Sigmoid colon (tissue), 7 donors: ENCODE results near the gene TIGIT. TPM values are rescaled to one million over a fixed set of nuclear protein-coding genes. Genes with fewer than 3 reads are reported as not detected.
A peak's percentile ranks its signal among the peaks of the same experiment; 100 is the strongest.

ENCODE experiments used
- DNase-seq: peaks from one replicate; pipeline ENCODE4 v3.0.0-alpha.2; 2019
- H3K27ac ChIP-seq, 4 donors: fragments of 200-600 bp; sonication (generic); one replicate each; pipeline ENCODE4 v1.5.1; 2016 to 2019; ENCODE audit warnings: mild to moderate bottlenecking in 1 of 4
- H3K27me3 ChIP-seq, 3 donors: fragments of 200-600 bp; sonication (generic); one replicate each; pipeline ENCODE4 v1.5.1; 2019; ENCODE audit warnings: mild to moderate bottlenecking in 1 of 3
- H3K36me3 ChIP-seq, 4 donors: fragments of 200-600 bp; sonication (generic); one replicate each; pipeline ENCODE4 v1.5.1; 2016 to 2019
- H3K4me1 ChIP-seq, 4 donors: fragments of 200-600 bp; sonication (generic); one replicate each; pipeline ENCODE4 v1.5.1; 2017 to 2019
- H3K4me3 ChIP-seq, 4 donors: fragments of 200-600 bp; sonication (generic); one replicate each; pipeline ENCODE4 v1.5.1; 2017 to 2019; ENCODE audit warnings: mild to moderate bottlenecking in 2 of 4, moderate library complexity in 1 of 4
- H3K9me3 ChIP-seq, 4 donors: fragments of 200-600 bp in 3 of 4; sonication (generic) in 3 of 4; one replicate each; pipeline versions ENCODE4 v1.5.1 to v1.6.1; 2013 to 2019
- CTCF ChIP-seq, 4 experiments: fragments of 450-650 bp in 3 of 4; fragments of 200-600 bp in 1 of 4; IDR thresholded peaks; one replicate each; pipeline ENCODE4 v1.5.1; 2016 to 2019; ENCODE audit warnings: antibody characterized with exemption in 4 of 4, mild to moderate bottlenecking in 3 of 4, moderate library complexity in 2 of 4
- EP300 ChIP-seq, 4 donors: sonication (generic); formaldehyde crosslinking; IDR thresholded peaks; one replicate each; pipeline ENCODE4 v1.6.1; 2017; ENCODE audit warnings: antibody characterized with exemption in 4 of 4
- POLR2A ChIP-seq, 2 donors: fragments of 450-650 bp; IDR thresholded peaks; one replicate each; pipeline ENCODE4 v1.6.1; 2016; ENCODE audit warnings: antibody characterized with exemption in 2 of 2, mild to moderate bottlenecking in 2 of 2, moderate library complexity in 2 of 2
- POLR2AphosphoS5 ChIP-seq, 4 donors: sonication (generic); formaldehyde crosslinking; IDR thresholded peaks; one replicate each; pipeline ENCODE4 v1.6.1; 2017; ENCODE audit warnings: antibody characterized with exemption in 4 of 4
- WGBS, 2 donors: extraction: QIAGEN DNeasy Blood & Tissue Kit; methylation state at CpG; one replicate each; pipeline ENCODE4 v1.1.7; 2013; 5-methylcytosine and 5-hydroxymethylcytosine counted together
- intact Hi-C: fragments of 100-400 bp; cut with DNase I; formaldehyde crosslinking; loops from one replicate; pipeline ENCODE4 v1.15.1; 2023
- polyA plus RNA-seq, 3 donors: library from polyadenylated mRNA; stranded (reverse); fragments of 200-250 nt; gene quantifications; one replicate each; pipeline ENCODE4 v1.2.3, GENCODE V29; 2013
- total RNA-seq, 4 donors: library from RNA; depleted of rRNA; stranded (reverse); fragments of >200 nt; gene quantifications; one replicate each; pipeline ENCODE4 v1.1.0, GENCODE V29; 2016
- donor health status: healthy with polysubstance abuse.
- donor health status: Bipolar disorder and iron deficiency.
- donor health status: healthy.

TIGIT gene
- total and polyA plus RNA-seq, 7 donors = 0.33 to 7.9 TPM; not detected in 5

- no peaks in the 10 kb centered on the region for H3K4me1 ChIP-seq
- no peak overlapping the region for H3K4me3 ChIP-seq
- TF ChIP-seq EP300 (IDR thresholded peaks at IDR 0.05) (no peak), POLR2A (IDR thresholded peaks at IDR 0.05) (no peak), POLR2AphosphoS5 (IDR thresholded peaks at IDR 0.05) (no peak), CTCF (IDR thresholded peaks at IDR 0.05) (no peak)
- H3K9me3 ChIP-seq = no peaks in the 10 kb centered on the region
- no peaks in the 10 kb centered on the region for H3K27me3 ChIP-seq
- 76 to 88% methylated on average over 4 of the region's 4 CpGs for WGBS, 2 donors
- intact Hi-C loops = no loop called here
- peaks cover 0 to 6% (median 0%) of the 10 kb centered on the region in 4 donors for H3K36me3 ChIP-seq
- H3K27ac ChIP-seq = no peak overlapping the region
- no peak for DNase-seq
Measured at GRCh38 chr3:114333180-114333922, 39.5 kb downstream of the TIGIT start.

GRCh38 chr3:114333923-114334240 is 40.1 kb downstream of the TIGIT start:
- no peaks in the 10 kb centered on the region for H3K4me1 ChIP-seq
- no peak overlapping the region for H3K4me3 ChIP-seq
- no peak for TF ChIP-seq CTCF (IDR thresholded peaks at IDR 0.05)
- no peak for TF ChIP-seq POLR2AphosphoS5 (IDR thresholded peaks at IDR 0.05)
- TF ChIP-seq EP300 (IDR thresholded peaks at IDR 0.05) = no peak
- no peak for TF ChIP-seq POLR2A (IDR thresholded peaks at IDR 0.05)
- H3K27me3 ChIP-seq = no peaks in the 10 kb centered on the region
- 95 to 99% methylated on average over 2 of the region's 2 CpGs for WGBS, 2 donors
- no peak overlapping the region for H3K27ac ChIP-seq
- no peaks in the 10 kb centered on the region for H3K9me3 ChIP-seq
- intact Hi-C loops = no loop called here
- H3K36me3 ChIP-seq = peaks cover under 1 to 11% (median 2%) of the 10 kb centered on the region in 4 donors
- no peak for DNase-seq

GRCh38 chr3:114336122-114336697 is 42.4 kb downstream of the TIGIT start:
- Histone ChIP-seq H3K4me3 (no peak overlapping the region), H3K27ac (no peak overlapping the region), H3K27me3 (no peaks in the 10 kb centered on the region), H3K9me3 (no peaks in the 10 kb centered on the region), H3K36me3 (peaks cover 3 to 27% (median 5%) of the 10 kb centered on the region in 4 donors), H3K4me1 (peaks cover 0 to 2% (median 0%) of the 10 kb centered on the region in 4 donors)
- 91 to 97% methylated on average over 1 of the region's 1 CpG for WGBS, 2 donors
- intact Hi-C loops = no loop called here
- TF ChIP-seq POLR2AphosphoS5 (IDR thresholded peaks at IDR 0.05) = no peak
- TF ChIP-seq CTCF (IDR thresholded peaks at IDR 0.05) = peak in 1 of 4 experiments; percentile 19
- DNase-seq = no peak

- 93 to 97% methylated on average over 3 of the region's 3 CpGs for WGBS, 2 donors
- TF ChIP-seq POLR2AphosphoS5 (IDR thresholded peaks at IDR 0.05) = no peak
- TF ChIP-seq POLR2A (IDR thresholded peaks at IDR 0.05) = no peak
- Histone ChIP-seq H3K9me3 (no peaks in the 10 kb centered on the region), H3K36me3 (peaks cover 3 to 32% (median 5%) of the 10 kb centered on the region in 4 donors), H3K4me1 (peaks cover 0 to 6% (median 3%) of the 10 kb centered on the region in 4 donors), H3K27me3 (no peaks in the 10 kb centered on the region), H3K27ac (no peak overlapping the region), H3K4me3 (no peak overlapping the region)
- intact Hi-C loops = no loop called here
- no peak for DNase-seq
Measured at GRCh38 chr3:114336857-114337256, 43.0 kb downstream of the TIGIT start.

GRCh38 chr3:114338651-114339357 is 45.0 kb downstream of the TIGIT start:
- no peak overlapping the region for H3K27ac ChIP-seq
- no peaks in the 10 kb centered on the region for H3K27me3 ChIP-seq
- no peak for TF ChIP-seq EP300 (IDR thresholded peaks at IDR 0.05)
- no peak for TF ChIP-seq CTCF (IDR thresholded peaks at IDR 0.05)
- no peak for TF ChIP-seq POLR2A (IDR thresholded peaks at IDR 0.05)
- TF ChIP-seq POLR2AphosphoS5 (IDR thresholded peaks at IDR 0.05) = no peak
- WGBS, 2 donors = 93 to 94% methylated on average over 19 of the region's 19 CpGs
- H3K4me1 ChIP-seq = peaks cover 0 to 6% (median 3%) of the 10 kb centered on the region in 4 donors
- H3K36me3 ChIP-seq = peaks cover 4 to 36% (median 6%) of the 10 kb centered on the region in 4 donors
- DNase-seq = no peak
- intact Hi-C loops = no loop called here
- H3K9me3 ChIP-seq = no peaks in the 10 kb centered on the region
- H3K4me3 ChIP-seq = no peak overlapping the region
